Measurements from ENCODE around the gene ACTRT3. TPM values are rescaled to one million over a fixed set of nuclear protein-coding genes. Genes with fewer than 3 reads are reported as not detected.

Gene ACTRT3
- total RNA-seq, 2 donors from 2014 or later: 0.46 to 4.5 TPM

DNA sequence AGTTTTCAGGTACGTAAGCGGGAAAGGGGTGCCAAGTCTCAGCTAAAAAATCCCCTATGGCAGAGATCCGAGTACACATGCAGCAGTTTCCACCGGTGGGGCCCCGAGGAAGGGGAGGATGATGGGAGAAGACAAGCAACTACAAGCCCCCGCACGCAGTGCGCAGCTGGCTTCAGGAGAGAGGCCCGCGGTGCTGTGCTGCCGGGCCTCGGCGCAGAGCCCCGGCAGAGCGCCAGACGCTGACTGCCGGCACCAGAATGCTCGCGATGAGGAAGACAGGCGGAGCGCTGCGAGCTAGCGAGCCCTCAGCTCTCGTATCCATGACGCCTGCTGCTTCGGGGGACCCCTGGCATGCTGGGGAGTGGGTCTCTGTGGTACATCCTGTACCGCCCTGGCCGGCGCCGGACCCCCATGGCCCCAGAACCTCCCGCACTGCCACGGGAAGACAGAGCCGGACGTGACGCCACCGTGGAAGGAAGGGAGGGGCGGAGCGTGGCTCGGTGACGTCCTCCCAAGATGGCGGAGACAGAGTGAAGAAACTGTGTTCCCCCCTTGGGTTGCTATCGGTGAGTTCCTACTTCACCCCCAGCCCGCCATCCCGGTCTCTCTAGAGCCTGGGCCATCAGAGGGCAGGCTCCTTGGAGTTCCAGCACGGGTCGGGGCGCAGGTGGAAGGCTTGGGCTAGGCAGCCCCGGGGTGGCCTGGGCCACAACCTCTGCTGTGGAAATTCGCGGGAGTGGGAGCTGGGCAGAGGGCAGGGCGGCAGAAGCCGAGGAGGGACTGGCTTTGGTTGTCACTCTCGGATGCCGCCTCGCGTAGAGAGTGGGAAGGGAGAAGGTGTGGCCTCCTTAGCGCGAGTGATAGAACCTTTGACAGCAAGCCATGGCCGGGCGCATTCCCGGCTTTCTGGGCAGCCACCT lies 3.8 kb upstream of the ACTRT3 start, which contains the start of gene MYNN:
Gene MYNN, plus strand, starts transcription at position 500 of the 920 bp plus-strand sequence. CDS start 900 bp downstream, outside the sequence.
- H3K9me3 ChIP-seq: no peaks in the 10 kb centered on the region
- TF ChIP-seq, protein P1, sequence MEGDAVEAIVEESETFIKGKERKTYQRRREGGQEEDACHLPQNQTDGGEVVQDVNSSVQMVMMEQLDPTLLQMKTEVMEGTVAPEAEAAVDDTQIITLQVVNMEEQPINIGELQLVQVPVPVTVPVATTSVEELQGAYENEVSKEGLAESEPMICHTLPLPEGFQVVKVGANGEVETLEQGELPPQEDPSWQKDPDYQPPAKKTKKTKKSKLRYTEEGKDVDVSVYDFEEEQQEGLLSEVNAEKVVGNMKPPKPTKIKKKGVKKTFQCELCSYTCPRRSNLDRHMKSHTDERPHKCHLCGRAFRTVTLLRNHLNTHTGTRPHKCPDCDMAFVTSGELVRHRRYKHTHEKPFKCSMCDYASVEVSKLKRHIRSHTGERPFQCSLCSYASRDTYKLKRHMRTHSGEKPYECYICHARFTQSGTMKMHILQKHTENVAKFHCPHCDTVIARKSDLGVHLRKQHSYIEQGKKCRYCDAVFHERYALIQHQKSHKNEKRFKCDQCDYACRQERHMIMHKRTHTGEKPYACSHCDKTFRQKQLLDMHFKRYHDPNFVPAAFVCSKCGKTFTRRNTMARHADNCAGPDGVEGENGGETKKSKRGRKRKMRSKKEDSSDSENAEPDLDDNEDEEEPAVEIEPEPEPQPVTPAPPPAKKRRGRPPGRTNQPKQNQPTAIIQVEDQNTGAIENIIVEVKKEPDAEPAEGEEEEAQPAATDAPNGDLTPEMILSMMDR (IDR thresholded peaks at IDR 0.05): no peak
- TF ChIP-seq POLR2AphosphoS5 (IDR thresholded peaks at IDR 0.05) (peak; percentile 96), POLR2A (IDR thresholded peaks at IDR 0.05) (peak; percentile 97)
- peak within 1 kb of the TSS; percentile 70 to 93 for H3K4me3 ChIP-seq
- H3K4me1 ChIP-seq (replicated peaks): peaks cover 10% of the 10 kb centered on the region
- DNase-seq (ENCODE audit: low spot score): peak; percentile 91
- intact Hi-C loops (cut with DNase I): loop anchor here (5.0 kb wide), 1 partner anchor 194 kb away; the partner anchor contains the start of gene SEC62
- peak within 1 kb of the TSS; percentile 97 to 99 for H3K27ac ChIP-seq
- H3K27me3 ChIP-seq (replicated peaks; ENCODE audit: insufficient read depth): no peaks in the 10 kb centered on the region
- WGBS: under 1% methylated on average over 61 of the region's 61 CpGs
- H3K36me3 ChIP-seq: peaks cover 0 to 3% of the 10 kb centered on the region in 2 donors

GRCh38 chr3:169772305-169772896 lies 3.0 kb upstream of the ACTRT3 start:
- intact Hi-C loops (cut with DNase I): loop anchor here (5.0 kb wide), 1 partner anchor 195 kb away; the partner anchor contains the start of gene SEC62
- no peaks in the 10 kb centered on the region for H3K9me3 ChIP-seq
- no peaks in the 10 kb centered on the region for H3K27me3 ChIP-seq (replicated peaks; ENCODE audit: insufficient read depth)
- no peaks in the 10 kb centered on the region for H3K36me3 ChIP-seq
- DNase-seq (ENCODE audit: low spot score): no peak
- WGBS: under 1% methylated on average over 15 of the region's 15 CpGs
- peak overlapping the region; percentile 70 to 93 for H3K4me3 ChIP-seq
- no peak for TF ChIP-seq POLR2AphosphoS5 (IDR thresholded peaks at IDR 0.05)
- TF ChIP-seq POLR2A (IDR thresholded peaks at IDR 0.05): no peak
- TF ChIP-seq, protein P1 (IDR thresholded peaks at IDR 0.05): no peak
- H3K27ac ChIP-seq: peak overlapping the region; percentile 97 to 99
- H3K4me1 ChIP-seq (replicated peaks): peaks cover 10% of the 10 kb centered on the region

GRCh38 chr3:169771497-169772304 lies 2.3 kb upstream of the ACTRT3 start:
- Histone ChIP-seq H3K27ac (peak overlapping the region; percentile 97 to 99), H3K27me3 (replicated peaks; ENCODE audit: insufficient read depth) (no peaks in the 10 kb centered on the region), H3K4me3 (peak overlapping the region; percentile 70 to 93), H3K4me1 (replicated peaks) (peaks cover 10% of the 10 kb centered on the region), H3K9me3 (no peaks in the 10 kb centered on the region), H3K36me3 (no peaks in the 10 kb centered on the region)
- under 1% methylated on average over 27 of the region's 27 CpGs for WGBS
- intact Hi-C loops (cut with DNase I): loop anchor here (5.0 kb wide), 1 partner anchor 196 kb away; the partner anchor contains the start of gene SEC62
- DNase-seq (ENCODE audit: low spot score): peak; percentile 40
- TF ChIP-seq POLR2A (IDR thresholded peaks at IDR 0.05) (no peak), POLR2AphosphoS5 (IDR thresholded peaks at IDR 0.05) (peak; percentile 82)
- TF ChIP-seq, protein P1 (IDR thresholded peaks at IDR 0.05): no peak

DNA sequence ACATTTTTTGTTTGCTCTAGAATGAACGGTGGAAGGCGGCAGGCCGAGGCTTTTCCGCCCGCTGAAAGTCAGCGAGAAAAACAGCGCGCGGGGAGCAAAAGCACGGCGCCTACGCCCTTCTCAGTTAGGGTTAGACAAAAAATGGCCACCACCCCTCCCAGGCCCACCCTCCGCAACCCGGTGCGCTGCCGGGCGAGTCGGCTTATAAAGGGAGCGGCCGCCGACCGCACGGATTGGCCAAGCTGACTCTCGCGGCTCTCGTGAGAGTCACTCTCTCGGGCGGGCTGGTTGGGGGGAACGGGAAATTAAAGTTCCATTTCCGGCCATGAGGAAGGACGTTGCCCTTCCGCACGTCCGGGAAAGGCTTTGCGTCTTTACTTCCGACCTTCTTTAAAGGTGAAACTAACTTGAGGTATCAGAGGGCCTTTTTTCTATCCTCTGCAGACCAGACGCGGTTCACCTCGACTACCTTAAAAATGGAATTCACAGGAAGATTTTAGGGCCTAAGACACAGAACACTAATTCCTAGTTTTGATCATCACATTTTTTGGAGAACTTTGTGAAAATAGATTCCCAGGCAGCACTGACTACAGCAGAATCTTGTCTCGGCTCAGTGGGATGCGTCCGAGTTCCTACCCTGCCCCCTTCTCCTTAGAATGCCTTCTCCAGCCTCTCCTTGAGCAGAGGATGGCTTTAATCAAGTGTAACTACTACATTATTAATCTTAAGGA lies 4.3 kb downstream of the ACTRT3 start, which contains the start of gene TERC:
Gene TERC, minus strand, starts transcription at position 179 of the 731 bp plus-strand sequence.
- peak; percentile 90 for DNase-seq (ENCODE audit: low spot score)
- 8% methylated on average over 33 of the region's 42 CpGs for WGBS
- H3K27ac ChIP-seq: peak within 1 kb of the TSS; percentile 96 to 97
- H3K4me3 ChIP-seq: peak within 1 kb of the TSS; percentile 84 to 92
- TF ChIP-seq POLR2A (IDR thresholded peaks at IDR 0.05) (peak; percentile 87), POLR2AphosphoS5 (IDR thresholded peaks at IDR 0.05) (peak; percentile 94)
- TF ChIP-seq, protein P1 (IDR thresholded peaks at IDR 0.05): peak in 1 of 4 experiments; percentile 20
- no peaks in the 10 kb centered on the region for H3K9me3 ChIP-seq
- no peaks in the 10 kb centered on the region for H3K36me3 ChIP-seq
- H3K4me1 ChIP-seq (replicated peaks): no peaks in the 10 kb centered on the region
- H3K27me3 ChIP-seq (replicated peaks; ENCODE audit: insufficient read depth): no peaks in the 10 kb centered on the region
- intact Hi-C loops (cut with DNase I): loop anchor here (10.0 kb wide), 1 partner anchor 590 kb away; the partner anchor contains the start of gene SKIL

All from prostate gland (tissue), 2 donors.